ENCODE data around the gene ACOX2.

GRCh38 chr3:58528629-58529028 lies 8.4 kb downstream of the ACOX2 start:
- no peak for TF ChIP-seq JUN (IDR thresholded peaks at IDR 0.05; ENCODE audit: low read depth, low read length)
- no peak for TF ChIP-seq NRF1 (IDR thresholded peaks at IDR 0.05; ENCODE audit: low read depth, low read length)
- no peak for TF ChIP-seq HDAC6 (IDR thresholded peaks at IDR 0.05; ENCODE audit: low read depth, low read length)
- no peak for TF ChIP-seq MAX (IDR thresholded peaks at IDR 0.05)
- no peak for TF ChIP-seq CTBP2 (IDR thresholded peaks at IDR 0.05; ENCODE audit: borderline replicate concordance, insufficient read depth, insufficient read length, low read length)
- no peak for TF ChIP-seq CTCF (IDR thresholded peaks at IDR 0.05; ENCODE audit: control extremely low read depth in 1 of 3, insufficient read depth in 1 of 3, low read depth in 1 of 3, low read length in 3 of 3)
- TF ChIP-seq TEAD4 (IDR thresholded peaks at IDR 0.05; ENCODE audit: low read depth, low read length) = no peak
- no peak for TF ChIP-seq POLR2AphosphoS5 (IDR thresholded peaks at IDR 0.05; ENCODE audit: low read depth, low read length)
- no peak for TF ChIP-seq EP300 (IDR thresholded peaks at IDR 0.05; ENCODE audit: borderline replicate concordance in 1 of 2, low read depth in 2 of 2, low read length in 2 of 2)
- TF ChIP-seq SIRT6 (IDR thresholded peaks at IDR 0.05; ENCODE audit: low read length) = no peak
- no peak for TF ChIP-seq CEBPB (IDR thresholded peaks at IDR 0.05; ENCODE audit: low read depth, low read length)
- TF ChIP-seq BCL11A (IDR thresholded peaks at IDR 0.05; ENCODE audit: low read depth in 2 of 2, low read length in 2 of 2) = no peak

Measured in H1 (cell line).